Left renal cortex interstitium (tissue), 4 donors: ENCODE results near the gene KIAA0753. TPM values are rescaled to one million over a fixed set of nuclear protein-coding genes. Genes with fewer than 3 reads are reported as not detected.
"Not testable (repeated sequence)": the region's sequence is repeated elsewhere in the genome, so short reads cannot be mapped to it uniquely, and the experiment has no call there.

Experiments used
- DNase-seq, 4 donors: peaks; one replicate each; pipeline ENCODE4 v3.0.0-alpha.2; 2013; ENCODE audit warnings: low read depth in 4 of 4, low spot score in 2 of 4, missing footprints in 1 of 4
- polyA plus RNA-seq, 4 donors: library from polyadenylated mRNA; unstranded; fragments of 120-200 nt; gene quantifications; one replicate each; pipeline ENCODE4 v1.2.1, GENCODE V29; 2013; ENCODE audit not compliant: insufficient read length in 4 of 4

Gene KIAA0753
- polyA plus RNA-seq, 4 donors = 25.3 to 42.2 (median 37.9) TPM

DNA sequence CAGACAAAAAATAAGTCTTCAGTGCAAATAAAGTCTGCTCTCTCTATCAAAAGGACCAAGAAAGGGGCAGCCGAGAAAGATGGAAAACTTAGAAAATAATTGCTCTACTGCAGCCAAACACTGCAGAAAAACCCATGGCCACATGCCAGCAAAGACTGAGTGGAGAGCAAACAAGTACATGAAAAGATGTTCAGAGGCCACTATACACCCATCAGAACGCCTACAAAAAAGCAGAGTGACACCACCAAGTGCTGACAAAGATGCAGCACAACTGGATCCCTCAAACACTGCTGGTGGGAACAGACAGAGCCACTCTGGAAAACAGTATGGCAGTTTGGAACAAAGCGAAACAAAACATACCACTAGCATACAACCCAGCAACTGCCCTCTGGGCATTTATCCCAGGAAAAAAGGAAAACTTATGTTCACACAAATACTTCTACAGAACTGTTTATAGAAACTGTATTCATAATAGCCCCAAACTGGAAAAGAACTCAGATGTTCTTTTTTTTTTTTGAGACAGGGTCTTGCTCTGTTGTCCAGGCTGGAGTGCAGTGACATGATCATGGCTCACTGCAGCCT, 36.7 kb downstream of the KIAA0753 start:
- DNase-seq = peak in 1 of 4 donors; percentile 16

DNA sequence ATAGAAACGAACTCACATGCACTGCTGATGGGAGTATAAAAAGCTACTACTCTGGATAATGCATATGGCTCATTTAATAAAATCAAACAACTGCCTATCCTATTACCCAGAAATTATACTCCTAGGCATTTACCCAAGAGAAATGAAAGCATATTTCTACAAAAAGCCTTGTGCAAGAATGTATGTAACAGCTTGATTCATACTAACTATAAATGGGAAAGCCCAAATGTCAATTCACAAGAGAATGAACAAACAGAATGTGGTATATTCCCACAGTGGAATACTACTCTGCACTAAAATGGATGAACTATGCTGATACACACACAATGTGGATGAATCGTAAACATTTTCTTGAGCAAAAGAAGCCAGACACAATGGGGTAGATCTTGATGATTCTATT, 38.4 kb downstream of the KIAA0753 start:
- DNase-seq = no peak

DNA sequence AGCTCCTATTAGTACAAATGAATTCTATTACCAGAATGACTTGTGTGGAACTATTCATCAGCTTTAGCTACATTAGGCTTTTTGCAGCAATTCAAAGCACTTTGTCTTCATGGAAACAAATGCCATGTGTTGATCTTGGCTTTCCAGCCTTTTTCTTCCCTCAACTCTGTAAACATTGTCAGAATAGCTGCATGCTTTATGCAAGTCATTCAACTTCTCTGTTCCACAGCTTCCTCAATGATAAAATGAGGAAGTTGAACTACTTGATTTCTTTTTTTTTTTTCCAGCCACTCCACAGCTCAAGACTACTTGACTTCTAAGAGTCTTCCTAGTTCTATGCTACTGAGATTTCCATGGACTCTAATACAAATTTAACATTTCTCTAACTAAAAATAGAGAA, 41.1 kb downstream of the KIAA0753 start:
- no peak for DNase-seq

DNA sequence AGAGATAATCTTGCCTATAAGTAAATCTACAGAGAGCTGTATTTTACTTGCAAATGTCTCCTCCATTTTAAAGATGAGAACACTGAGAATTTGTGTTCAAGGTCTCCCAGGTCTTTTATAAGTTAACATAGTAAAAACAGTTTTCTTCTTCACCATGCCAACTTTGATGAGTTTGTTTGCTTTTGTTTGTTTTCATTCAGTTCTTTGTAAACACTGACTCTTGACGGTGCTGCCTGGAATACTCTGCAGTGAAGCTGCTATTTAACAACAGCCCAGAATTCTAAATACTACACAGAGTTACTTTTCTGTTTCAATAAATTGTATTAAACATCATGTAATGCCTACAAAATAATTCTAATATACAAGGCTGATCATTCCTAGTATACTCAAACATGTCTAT, 42.8 kb downstream of the KIAA0753 start:
- DNase-seq = no peak

DNA sequence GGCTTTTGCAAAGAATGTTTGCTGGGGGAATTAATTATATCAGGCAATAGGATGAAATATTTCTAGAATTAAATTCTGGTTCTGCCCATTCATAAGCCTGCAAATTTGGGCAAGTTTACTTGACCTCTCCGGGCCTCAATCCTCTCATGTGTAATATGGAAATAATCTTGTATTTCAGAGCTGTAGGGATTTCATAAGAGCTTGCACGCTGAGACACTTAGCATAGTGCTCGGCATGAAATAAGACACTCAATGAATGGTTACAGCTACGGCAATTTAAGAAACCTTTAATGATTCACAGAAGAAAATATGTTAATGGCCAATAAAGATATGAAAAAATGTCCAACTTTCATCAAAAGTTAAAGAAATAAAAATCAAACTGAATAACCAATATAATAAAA, 43.6 kb downstream of the KIAA0753 start:
- DNase-seq = no peak

DNA sequence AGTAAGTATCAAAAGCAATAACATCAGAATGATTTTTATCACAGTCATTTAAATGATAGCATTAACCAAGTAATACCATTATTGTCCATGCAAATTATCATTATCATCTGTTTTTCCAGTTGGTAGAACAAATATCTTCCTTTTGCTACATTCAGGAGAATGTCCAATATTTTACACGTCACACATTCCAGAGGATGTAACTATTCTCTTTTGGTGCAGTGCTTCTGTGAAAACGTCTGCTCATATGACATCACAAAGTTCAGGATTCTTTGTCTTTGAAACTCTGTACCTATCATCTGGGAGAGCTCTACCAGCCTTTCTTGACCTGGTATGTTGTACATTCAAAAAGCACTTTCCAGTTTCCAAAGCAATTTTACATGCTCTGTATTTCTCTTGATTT, 44.0 kb downstream of the KIAA0753 start:
- DNase-seq = no peak

DNA sequence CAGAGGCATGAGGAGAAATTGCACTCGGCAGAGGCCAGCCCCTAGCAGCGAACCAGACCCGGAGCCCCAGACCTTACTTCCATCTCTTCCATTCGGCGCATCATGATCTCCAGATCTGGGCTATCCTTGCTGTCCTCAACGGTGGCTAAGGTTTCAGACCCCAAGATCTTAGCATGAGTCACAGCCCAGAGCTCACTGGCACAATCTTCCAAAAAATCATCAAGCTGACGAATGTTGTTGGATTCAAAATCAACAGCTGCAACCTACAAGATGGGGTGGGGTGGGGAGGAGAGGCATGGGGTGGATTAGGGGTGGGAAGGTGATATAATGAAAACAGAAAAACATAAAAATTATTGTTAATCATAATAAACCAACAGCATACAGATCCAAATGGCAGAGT, 44.4 kb downstream of the KIAA0753 start:
- no peak for DNase-seq

DNA sequence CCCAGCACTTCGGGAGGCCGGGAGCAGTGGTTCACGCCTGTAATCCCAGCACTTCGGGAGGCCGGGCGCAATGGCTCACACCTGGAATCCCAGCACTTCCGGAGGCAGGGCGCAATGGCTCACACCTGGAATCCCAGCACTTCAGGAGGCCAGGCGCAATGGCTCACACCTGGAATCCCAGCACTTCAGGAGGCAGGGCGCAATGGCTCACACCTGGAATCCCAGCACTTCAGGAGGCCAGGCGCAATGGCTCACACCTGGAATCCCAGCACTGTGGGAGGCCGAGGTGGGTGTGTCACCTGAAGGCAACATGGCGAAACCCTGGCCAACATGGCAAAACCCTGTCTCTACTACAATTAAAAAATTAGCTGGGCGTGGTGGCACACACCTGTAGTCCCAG, 47.1 kb downstream of the KIAA0753 start:
- not testable (repeated sequence) for DNase-seq

DNA sequence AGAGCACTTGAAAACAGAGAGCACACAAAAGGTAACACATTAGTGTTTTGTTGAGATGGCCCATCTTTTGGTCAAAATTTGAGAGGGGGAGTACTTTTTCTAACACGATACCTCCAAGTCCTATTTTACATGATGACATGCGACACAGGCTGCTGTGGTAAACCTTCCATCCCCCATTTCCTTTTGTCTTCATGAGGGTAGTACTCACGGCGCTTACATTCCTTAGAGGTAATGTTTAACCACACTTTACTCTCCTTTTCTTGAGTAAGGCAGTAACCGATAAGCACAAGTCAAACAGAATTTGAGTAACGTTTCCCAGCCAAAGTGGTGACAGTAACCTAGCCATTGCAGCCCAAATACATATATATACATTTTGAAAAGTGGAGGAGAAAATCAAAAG, 48.3 kb downstream of the KIAA0753 start:
- no peak for DNase-seq

DNA sequence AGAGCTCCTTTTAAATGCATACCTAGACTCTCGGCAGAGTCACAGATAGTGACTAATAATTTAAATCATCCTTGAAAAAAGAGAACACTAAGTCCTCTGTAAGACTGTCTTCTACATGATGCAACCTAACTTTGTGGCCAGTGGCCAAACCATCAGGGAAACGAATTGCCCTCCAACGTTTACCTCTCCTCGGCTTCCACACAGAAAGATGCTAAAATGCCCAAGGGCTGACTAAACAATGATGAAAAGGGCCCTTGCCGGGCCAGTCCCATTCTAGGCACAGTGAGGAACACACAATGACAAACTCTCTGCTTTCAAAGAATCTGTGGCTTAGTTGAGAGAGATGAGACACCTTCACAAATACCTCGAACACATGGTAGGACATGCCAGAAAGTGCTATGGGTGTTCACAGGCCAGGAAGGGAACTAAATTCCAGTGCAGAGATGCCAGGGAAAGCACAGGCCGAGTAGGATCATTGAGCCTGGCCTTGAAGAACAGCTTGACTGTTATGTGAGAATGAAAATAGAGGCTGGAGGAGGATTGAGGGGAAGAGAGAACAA, 48.8 kb downstream of the KIAA0753 start:
- no peak for DNase-seq

DNA sequence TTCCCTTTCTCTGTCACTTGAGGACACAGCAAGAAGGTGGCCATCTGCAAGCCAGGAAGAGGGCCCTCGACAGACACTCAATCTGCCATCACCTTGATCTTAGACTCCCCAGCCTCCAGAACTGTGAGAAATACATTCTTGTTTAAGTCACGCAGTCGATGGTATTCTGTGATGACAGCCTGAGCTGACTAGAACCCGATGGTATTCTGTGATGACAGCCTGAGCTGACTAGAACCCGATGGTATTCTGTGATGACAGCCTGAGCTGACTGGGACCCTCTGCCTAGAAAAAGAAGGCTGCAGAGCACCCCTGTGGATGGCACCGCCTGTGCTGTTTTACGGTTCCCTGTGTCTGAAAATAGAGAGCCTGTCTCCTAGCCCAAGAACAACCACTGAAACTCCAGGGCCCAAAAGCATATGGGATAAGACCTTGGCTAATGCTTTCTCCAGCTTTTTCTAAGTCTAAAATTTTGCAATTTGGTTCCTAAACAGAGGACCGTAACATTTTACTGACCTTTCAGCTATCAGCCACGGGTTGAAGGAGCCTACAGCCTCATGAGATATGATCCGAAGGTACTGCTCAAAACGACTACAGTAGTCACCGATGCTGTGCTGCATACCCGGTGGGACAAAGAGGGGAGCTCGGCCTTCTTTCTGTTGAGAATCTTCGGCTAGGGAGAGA, 51.1 kb downstream of the KIAA0753 start:
- no peak for DNase-seq

DNA sequence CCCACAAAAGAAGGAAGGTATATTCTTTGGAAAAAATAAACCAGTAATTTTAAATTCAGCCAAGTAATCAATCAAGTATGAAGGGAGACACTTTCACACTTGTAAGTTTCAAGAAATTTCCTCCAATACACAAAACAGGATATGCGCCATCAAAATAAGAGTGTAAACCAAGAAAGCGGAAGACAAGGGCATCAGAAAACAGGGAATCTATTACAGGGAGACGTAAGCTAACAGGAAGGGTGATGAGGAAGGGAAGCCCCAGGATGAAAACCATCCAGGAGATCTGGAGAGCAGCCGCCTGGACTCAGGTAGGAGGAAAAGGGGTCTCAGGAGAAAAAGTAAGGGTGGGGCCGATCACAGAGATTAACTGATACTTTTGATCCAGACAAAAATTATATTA, 52.3 kb downstream of the KIAA0753 start:
- DNase-seq = no peak

DNA sequence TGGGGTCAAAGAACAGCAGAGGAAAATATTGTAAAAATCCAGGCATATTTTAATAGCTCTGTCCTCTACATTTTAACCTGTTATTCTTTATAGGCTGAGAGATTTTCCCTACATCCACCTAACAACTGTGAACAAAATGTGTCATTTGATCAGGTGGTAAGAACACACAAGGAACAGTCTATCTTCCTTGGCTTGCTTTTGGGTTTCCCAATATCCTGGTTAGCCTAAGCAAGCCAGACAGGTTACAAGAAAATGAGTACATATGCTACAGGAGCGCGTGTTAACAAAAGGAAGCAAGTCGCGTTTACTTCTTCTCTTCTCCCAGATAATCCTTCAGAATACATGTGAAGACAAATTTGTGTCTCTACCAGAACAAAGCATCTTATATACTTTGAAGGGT, 53.2 kb downstream of the KIAA0753 start:
- no peak for DNase-seq

DNA sequence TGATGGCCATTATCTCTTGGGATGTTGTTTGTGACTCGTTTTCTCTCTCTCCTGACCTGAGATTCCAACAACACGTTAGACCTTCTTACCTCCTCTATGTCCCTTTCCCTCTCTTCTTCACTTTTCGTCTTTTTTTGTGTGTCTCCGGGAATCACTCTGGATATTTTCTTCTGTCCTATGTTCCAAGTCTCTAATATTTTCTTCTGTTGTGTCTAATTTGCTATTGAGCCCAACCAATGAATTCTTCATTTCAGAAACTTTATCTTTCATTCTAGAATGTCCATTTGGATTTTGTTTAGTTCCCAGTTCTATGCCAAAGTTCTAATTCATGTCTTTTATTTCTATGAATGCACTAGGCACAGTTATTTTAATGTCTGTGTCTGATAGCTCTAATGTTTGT, 57.1 kb downstream of the KIAA0753 start:
- no peak for DNase-seq

DNA sequence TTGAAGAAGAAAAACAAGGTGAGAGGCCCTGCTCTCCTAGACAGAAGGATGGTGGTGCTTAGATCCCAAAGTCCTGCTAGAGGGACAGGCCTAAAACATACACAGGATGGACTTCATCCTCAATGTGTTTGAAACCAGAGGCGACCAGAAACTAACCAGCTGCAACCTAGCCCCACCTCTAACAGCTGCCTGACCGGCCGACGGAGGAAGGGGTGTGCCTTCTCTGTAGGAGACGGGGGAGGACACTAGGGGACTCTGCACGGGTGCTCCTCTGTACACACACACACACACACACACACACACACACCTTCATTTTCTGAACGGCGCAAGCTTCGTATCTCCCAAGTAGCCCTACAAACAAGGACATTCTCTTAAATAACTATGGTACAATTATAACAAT, 59.9 kb downstream of the KIAA0753 start:
- DNase-seq = no peak

DNA sequence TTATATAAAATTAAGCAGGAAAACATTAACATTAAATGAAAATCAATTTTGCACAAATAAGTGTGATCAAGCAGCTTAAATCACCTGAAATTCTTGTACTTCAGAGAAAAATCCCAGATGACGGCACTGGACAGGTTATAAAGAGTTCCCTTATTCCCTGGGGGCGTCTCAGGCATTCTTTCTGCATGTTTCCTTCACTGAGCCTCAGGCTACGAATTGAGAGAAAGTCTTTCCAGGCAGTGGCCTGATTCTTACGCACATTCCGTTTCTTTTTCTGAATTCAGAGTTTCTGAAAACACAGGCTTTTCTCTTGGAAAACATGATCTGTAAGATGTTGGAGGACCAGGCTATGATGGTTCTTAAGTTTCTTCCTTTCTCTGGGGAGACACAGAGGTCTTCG, 62.0 kb downstream of the KIAA0753 start:
- DNase-seq = no peak

DNA sequence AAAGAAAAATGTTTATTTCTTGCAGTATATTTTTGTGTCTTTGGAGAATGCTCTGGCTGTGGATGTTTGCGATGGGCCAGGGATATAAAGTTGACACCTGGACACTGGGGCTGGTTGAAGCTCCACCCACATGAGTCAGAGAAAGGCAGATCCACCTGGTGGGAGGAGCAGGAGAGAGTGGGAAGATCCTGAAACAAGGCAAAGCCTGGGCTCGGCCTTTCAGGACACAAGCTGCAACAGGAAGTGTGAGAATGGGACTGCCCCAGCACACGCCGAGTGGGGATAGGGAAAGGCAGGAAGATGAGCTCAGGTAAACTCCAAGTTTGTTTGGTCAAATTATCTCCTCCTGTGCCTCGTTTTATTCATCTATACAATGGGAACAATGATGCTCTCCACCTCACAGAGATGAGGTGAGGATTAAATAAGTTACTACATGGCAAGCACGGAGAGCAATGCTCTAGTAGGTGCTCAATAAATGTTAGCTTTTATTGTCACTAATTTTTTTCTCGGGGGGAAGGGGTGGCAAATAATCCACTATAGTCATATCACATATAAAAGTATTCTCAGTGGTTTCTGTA, 62.7 kb downstream of the KIAA0753 start:
- DNase-seq = no peak

DNA sequence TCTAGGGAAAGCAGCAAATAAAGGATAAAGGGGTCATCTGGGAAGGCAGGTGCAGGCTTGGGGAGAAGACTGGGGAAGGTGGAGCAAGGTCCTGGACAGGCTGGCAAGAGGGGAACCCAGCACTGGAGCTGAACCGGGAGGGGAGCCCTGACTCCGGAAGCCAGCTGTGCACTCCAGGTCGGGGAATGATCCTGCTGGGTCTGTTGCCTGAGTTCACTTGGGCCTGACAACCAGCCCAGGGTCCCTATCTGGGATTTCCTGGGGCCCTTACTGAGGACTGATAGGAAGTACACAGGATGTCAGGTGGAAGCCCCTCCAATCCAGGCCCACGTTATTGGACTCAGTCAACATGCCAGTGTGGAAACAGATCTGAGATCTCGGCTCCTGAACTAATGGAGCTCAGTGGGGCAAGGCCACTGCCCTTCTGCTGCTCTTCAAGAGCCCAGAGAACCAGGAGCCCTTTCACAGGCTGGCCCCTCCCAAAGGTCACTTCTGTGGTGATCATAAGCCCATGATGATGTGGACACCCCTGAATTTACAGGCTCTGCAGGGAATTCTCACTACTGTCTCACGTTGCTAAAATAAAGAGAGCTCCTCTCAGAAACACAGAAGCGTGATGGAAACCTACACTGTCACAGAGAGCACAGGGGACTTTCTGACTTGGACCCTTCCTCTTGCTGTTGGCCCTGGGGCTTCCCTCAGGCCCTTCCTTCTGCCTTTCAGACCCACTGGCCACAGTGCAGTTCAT, 64.3 kb downstream of the KIAA0753 start:
- no peak for DNase-seq

DNA sequence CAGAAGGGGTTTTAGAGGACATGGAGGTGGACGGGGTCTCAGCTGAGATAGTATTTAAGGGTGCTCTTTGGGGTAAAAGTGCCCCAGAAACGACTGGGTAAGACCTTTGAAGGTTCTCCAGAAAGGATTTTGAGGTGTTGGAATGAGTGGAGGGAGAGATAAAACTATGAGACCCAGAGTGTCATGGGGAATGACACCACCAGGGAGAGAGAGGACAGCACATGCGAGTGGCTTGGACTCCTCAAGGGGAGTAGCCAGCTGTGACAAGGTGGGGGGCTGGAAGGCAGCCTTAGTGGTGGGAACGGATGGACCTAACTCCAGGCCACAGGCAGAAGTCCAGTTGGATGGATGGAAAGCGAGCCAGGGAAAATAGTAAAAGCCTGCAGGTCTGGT, 64.9 kb downstream of the KIAA0753 start:
- no peak for DNase-seq

DNA sequence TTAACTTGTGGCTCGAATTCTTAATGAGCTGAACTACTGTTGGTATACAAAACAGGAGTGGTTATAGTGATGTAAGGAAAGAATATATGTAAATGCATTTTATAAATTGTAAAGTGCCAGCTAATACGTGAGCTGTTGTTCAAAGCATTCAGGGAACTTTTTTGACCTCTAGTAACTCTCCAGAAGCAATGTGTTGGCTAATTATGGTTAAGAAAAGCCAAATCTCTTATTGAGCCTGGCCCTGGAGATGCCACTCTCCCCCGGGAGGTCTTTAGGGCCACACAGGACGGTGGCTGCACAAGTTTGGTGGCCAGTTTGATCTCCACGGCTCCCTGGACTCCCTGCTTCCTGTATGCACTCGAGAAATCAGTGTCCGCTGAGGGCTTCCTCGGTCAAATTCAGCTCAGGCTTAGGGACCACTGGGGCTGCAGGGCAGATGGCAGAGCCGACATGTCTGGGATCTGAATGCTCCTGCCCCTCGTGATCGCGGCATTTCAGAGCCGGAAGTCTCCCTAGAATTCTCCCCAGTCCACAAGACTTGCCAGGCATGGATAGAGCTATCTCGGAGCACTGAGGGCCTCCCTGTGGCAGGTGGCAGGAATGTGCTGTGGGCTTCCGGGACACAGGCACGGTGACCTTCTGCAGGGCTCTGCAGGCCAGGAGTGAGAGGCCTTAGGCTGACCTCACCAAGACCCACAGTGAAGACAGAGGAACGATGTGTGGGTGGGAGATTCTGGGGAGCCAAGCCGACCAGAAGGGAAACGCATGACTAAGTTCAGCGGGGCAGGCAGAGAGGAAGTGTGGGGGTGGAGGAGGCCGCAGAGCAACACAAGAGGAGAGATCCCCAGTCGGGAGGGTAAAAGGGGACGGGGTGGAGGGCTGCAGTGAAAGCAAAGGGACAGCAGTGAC, 65.6 kb downstream of the KIAA0753 start:
- peak in 1 of 4 donors; percentile 61 for DNase-seq
